HEK293 (cell line): ENCODE data around the gene B9D1.

ENCODE experiments used
- KLF16 ChIP-seq: fragments of 450-650 bp; formaldehyde crosslinking; IDR thresholded peaks from 2 replicates; pipeline ENCODE4 v1.5.1; 2017; ENCODE audit warnings: missing biosample characterization, missing genetic modification characterization
- KLF17 ChIP-seq: fragments of 450-650 bp; formaldehyde crosslinking; IDR thresholded peaks from 2 replicates; pipeline ENCODE4 v1.5.1; 2016; ENCODE audit warnings: missing biosample characterization, missing genetic modification characterization
- PRDM2 ChIP-seq: fragments of 450-650 bp; formaldehyde crosslinking; IDR thresholded peaks from 2 replicates; pipeline ENCODE4 v1.5.1; 2016; ENCODE audit warnings: missing biosample characterization, missing genetic modification characterization, borderline replicate concordance
- SP3 ChIP-seq: fragments of 450-650 bp; formaldehyde crosslinking; IDR thresholded peaks from 2 replicates; pipeline ENCODE4 v1.5.1; 2016; ENCODE audit warnings: missing biosample characterization, missing genetic modification characterization
- SP7 ChIP-seq: fragments of 450-650 bp; formaldehyde crosslinking; IDR thresholded peaks from 2 replicates; pipeline ENCODE4 v1.5.1; 2016; ENCODE audit warnings: missing biosample characterization, missing genetic modification characterization
- YY1 ChIP-seq: fragments of 450-650 bp; formaldehyde crosslinking; IDR thresholded peaks from 2 replicates; pipeline ENCODE4 v1.5.1; 2018; ENCODE audit warnings: missing biosample characterization, missing genetic modification characterization
- YY2 ChIP-seq: fragments of 450-650 bp; formaldehyde crosslinking; IDR thresholded peaks from 2 replicates; pipeline ENCODE4 v1.5.1; 2016; ENCODE audit warnings: missing biosample characterization, missing genetic modification characterization
- ZBTB1 ChIP-seq: fragments of 450-650 bp; formaldehyde crosslinking; IDR thresholded peaks from 2 replicates; pipeline ENCODE4 v1.5.1; 2016; ENCODE audit warnings: missing biosample characterization, missing genetic modification characterization
- ZBTB44 ChIP-seq: fragments of 450-650 bp; IDR thresholded peaks from 2 replicates; pipeline ENCODE4 v1.5.1; 2018; ENCODE audit warnings: missing biosample characterization, mild to moderate bottlenecking, missing genetic modification characterization
- ZFP3 ChIP-seq: fragments of 450-650 bp; formaldehyde crosslinking; IDR thresholded peaks from 2 replicates; pipeline ENCODE4 v1.5.1; 2016; ENCODE audit warnings: low read depth, missing biosample characterization, missing genetic modification characterization
- ZNF121 ChIP-seq: fragments of 450-650 bp; formaldehyde crosslinking; IDR thresholded peaks from 2 replicates; pipeline ENCODE4 v1.5.1; 2016; ENCODE audit warnings: missing biosample characterization, missing genetic modification characterization
- ZNF146 ChIP-seq: fragments of 450-650 bp; formaldehyde crosslinking; IDR thresholded peaks from 2 replicates; pipeline ENCODE4 v1.5.1; 2016; ENCODE audit warnings: missing biosample characterization, missing genetic modification characterization
- ZNF157 ChIP-seq: fragments of 450-650 bp; formaldehyde crosslinking; IDR thresholded peaks from 2 replicates; pipeline ENCODE4 v1.5.1; 2016; ENCODE audit warnings: missing biosample characterization, missing genetic modification characterization
- ZNF223 ChIP-seq: fragments of 450-650 bp; formaldehyde crosslinking; IDR thresholded peaks from 2 replicates; pipeline ENCODE4 v1.5.1; 2016; ENCODE audit warnings: missing biosample characterization, missing genetic modification characterization
- ZNF24 ChIP-seq: fragments of 450-650 bp; formaldehyde crosslinking; IDR thresholded peaks from 2 replicates; pipeline ENCODE4 v1.5.1; 2016; ENCODE audit warnings: missing biosample characterization, missing genetic modification characterization
- ZNF311 ChIP-seq: fragments of 450-650 bp; formaldehyde crosslinking; IDR thresholded peaks from 2 replicates; pipeline ENCODE4 v1.5.1; 2017; ENCODE audit warnings: missing biosample characterization, missing genetic modification characterization, borderline replicate concordance
- ZNF350 ChIP-seq: fragments of 450-650 bp; formaldehyde crosslinking; IDR thresholded peaks from 2 replicates; pipeline ENCODE4 v1.5.0; 2017; ENCODE audit warnings: missing biosample characterization, mild to moderate bottlenecking, missing genetic modification characterization
- ZNF354C ChIP-seq: fragments of 450-650 bp; formaldehyde crosslinking; IDR thresholded peaks from 2 replicates; pipeline ENCODE4 v1.5.1; 2016; ENCODE audit warnings: missing biosample characterization, missing genetic modification characterization, low read depth, borderline replicate concordance
- ZNF391 ChIP-seq: fragments of 450-650 bp; formaldehyde crosslinking; IDR thresholded peaks from 2 replicates; pipeline ENCODE4 v1.5.1; 2016; ENCODE audit warnings: low read depth, missing biosample characterization, missing genetic modification characterization, borderline replicate concordance
- ZNF514 ChIP-seq: fragments of 450-650 bp; formaldehyde crosslinking; IDR thresholded peaks from 2 replicates; pipeline ENCODE4 v1.5.1; 2016; ENCODE audit warnings: missing biosample characterization, missing genetic modification characterization
- ZNF530 ChIP-seq: fragments of 450-650 bp; formaldehyde crosslinking; IDR thresholded peaks from 2 replicates; pipeline ENCODE4 v1.5.1; 2016; ENCODE audit warnings: low read depth, missing biosample characterization, missing genetic modification characterization
- ZNF580 ChIP-seq: fragments of 450-650 bp; formaldehyde crosslinking; IDR thresholded peaks from 2 replicates; pipeline ENCODE4 v1.5.1; 2016; ENCODE audit warnings: missing biosample characterization, missing genetic modification characterization
- ZNF626 ChIP-seq: fragments of 450-650 bp; sonication (Bioruptor Pico); formaldehyde crosslinking; IDR thresholded peaks from 2 replicates; pipeline ENCODE4 v1.5.1; 2018; ENCODE audit warnings: missing biosample characterization, missing genetic modification characterization, inconsistent platforms
- ZNF639 ChIP-seq: fragments of 450-650 bp; formaldehyde crosslinking; IDR thresholded peaks from 2 replicates; pipeline ENCODE4 v1.5.1; 2016; ENCODE audit warnings: missing biosample characterization, missing genetic modification characterization
- ZNF677 ChIP-seq: fragments of 450-650 bp; IDR thresholded peaks from 2 replicates; pipeline ENCODE4 v1.5.0; 2018; ENCODE audit warnings: missing biosample characterization, mild to moderate bottlenecking, missing genetic modification characterization, moderate library complexity
- ZNF704 ChIP-seq: fragments of 450-650 bp; formaldehyde crosslinking; IDR thresholded peaks from 2 replicates; pipeline ENCODE4 v1.5.1; 2016; ENCODE audit warnings: missing biosample characterization, missing genetic modification characterization
- ZSCAN5A ChIP-seq: fragments of 450-650 bp; formaldehyde crosslinking; IDR thresholded peaks from 2 replicates; pipeline ENCODE4 v1.5.1; 2016; ENCODE audit warnings: missing biosample characterization, missing genetic modification characterization

B9D1 gene

GRCh38 chr17:19362277-19363113 lies at the start of gene B9D1 (continued):
- TF ChIP-seq ZNF311 = no peak
- TF ChIP-seq ZNF391 (tag by site-specific recombination) = peak; percentile 82; the same call in 1 of the 2 replicates
- peak; percentile 27; the same call in 1 of the 2 replicates for TF ChIP-seq YY1 (tag by site-specific recombination)
- TF ChIP-seq YY2 (tag by site-specific recombination) = no peak
- no peak for TF ChIP-seq ZNF580 (tag by site-specific recombination)
- TF ChIP-seq ZNF157 (tag by site-specific recombination) = no peak
- TF ChIP-seq ZBTB1 (tag by site-specific recombination) = no peak
- no peak for TF ChIP-seq PRDM2 (tag by site-specific recombination)
- TF ChIP-seq ZBTB44 (tag by site-specific recombination) = no peak
- peak; percentile 53 for TF ChIP-seq ZNF639 (tag by site-specific recombination)
- no peak for TF ChIP-seq ZNF121
- TF ChIP-seq SP3 = peak; percentile 93
- TF ChIP-seq ZNF626 = no peak
- TF ChIP-seq ZNF223 (tag by site-specific recombination) = 0 out of 2 replicates have a peak, but pooled peaks have one; percentile 9
- TF ChIP-seq ZFP3 (tag by site-specific recombination) = no peak
- TF ChIP-seq ZNF350 = no peak
- TF ChIP-seq KLF16 (tag by site-specific recombination) = peak; percentile 73
- no peak for TF ChIP-seq ZNF704
- no peak for TF ChIP-seq ZNF530 (tag by site-specific recombination)
- TF ChIP-seq ZSCAN5A (tag by site-specific recombination) = no peak
- TF ChIP-seq KLF17 = peak; percentile 47; the same call in 1 of the 2 replicates
- TF ChIP-seq ZNF146 (tag by site-specific recombination) = no peak
- TF ChIP-seq ZNF514 (tag by site-specific recombination) = no peak
- no peak for TF ChIP-seq ZNF677 (tag by site-specific recombination)
- TF ChIP-seq ZNF354C (tag by site-specific recombination) = no peak
- no peak for TF ChIP-seq ZNF24 (tag by site-specific recombination)
- peak; percentile 70 for TF ChIP-seq SP7 (tag by site-specific recombination)
